PFSK-1 (cell line): ENCODE data around the gene TTC3.

Source experiments
- FOXP2 ChIP-seq: optimal IDR thresholded peaks from 2 replicates; pipeline ENCODE3; 2011; ENCODE audit warnings: borderline replicate concordance, control low read depth, inconsistent platforms; ENCODE audit not compliant: insufficient read depth; ENCODE audit errors: extremely low read length, extremely low read depth
- POLR2AphosphoS5 ChIP-seq: IDR thresholded peaks from 2 replicates; pipeline ENCODE4 v1.6.1; 2012; ENCODE audit warnings: low read depth, mild to moderate bottlenecking, control low read depth, low read length, moderate library complexity
- SIN3A ChIP-seq: IDR thresholded peaks from 2 replicates; pipeline ENCODE4 v1.6.1; 2012; ENCODE audit warnings: mild to moderate bottlenecking, low read length, moderate library complexity, borderline replicate concordance; ENCODE audit not compliant: insufficient read depth
- TAF1 ChIP-seq: IDR thresholded peaks from 2 replicates; pipeline ENCODE4 v1.6.1; 2012; ENCODE audit warnings: low read length, control low read depth, borderline replicate concordance; ENCODE audit not compliant: insufficient read depth
- TF ChIP-seq, protein P1 (sequence below), 2 experiments: IDR thresholded peaks; 2 replicates each; pipeline versions ENCODE4 v1.6.1 to v1.8.0; 2011 to 2012; ENCODE audit warnings: low read depth in 2 of 2, low read length in 2 of 2, control low read depth in 1 of 2, inconsistent platforms in 1 of 2, mild to moderate bottlenecking in 1 of 2, moderate library complexity in 1 of 2; ENCODE audit not compliant: insufficient read depth in 1 of 2

The TTC3 gene

DNA sequence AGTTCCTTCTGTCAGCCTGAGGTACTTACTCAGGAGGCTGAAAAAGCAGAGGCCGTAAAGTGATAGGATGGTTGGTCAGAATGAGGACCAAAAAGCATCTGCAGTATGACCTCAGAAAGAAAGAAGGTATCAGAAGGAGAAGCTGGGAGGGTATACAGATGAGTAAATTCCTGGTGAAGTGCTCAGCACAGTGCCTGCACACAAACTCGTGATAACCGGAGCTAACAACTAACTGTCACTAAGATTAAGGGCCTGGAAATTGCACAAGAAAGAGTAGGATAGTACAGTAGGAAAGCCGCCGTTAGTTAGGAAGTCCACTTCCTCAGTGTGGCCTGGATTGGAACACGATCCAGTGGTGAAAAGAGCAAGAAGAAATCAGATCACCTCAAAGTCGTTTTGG, 131.5 kb downstream of the TTC3 start:
- TF ChIP-seq, protein P1, sequence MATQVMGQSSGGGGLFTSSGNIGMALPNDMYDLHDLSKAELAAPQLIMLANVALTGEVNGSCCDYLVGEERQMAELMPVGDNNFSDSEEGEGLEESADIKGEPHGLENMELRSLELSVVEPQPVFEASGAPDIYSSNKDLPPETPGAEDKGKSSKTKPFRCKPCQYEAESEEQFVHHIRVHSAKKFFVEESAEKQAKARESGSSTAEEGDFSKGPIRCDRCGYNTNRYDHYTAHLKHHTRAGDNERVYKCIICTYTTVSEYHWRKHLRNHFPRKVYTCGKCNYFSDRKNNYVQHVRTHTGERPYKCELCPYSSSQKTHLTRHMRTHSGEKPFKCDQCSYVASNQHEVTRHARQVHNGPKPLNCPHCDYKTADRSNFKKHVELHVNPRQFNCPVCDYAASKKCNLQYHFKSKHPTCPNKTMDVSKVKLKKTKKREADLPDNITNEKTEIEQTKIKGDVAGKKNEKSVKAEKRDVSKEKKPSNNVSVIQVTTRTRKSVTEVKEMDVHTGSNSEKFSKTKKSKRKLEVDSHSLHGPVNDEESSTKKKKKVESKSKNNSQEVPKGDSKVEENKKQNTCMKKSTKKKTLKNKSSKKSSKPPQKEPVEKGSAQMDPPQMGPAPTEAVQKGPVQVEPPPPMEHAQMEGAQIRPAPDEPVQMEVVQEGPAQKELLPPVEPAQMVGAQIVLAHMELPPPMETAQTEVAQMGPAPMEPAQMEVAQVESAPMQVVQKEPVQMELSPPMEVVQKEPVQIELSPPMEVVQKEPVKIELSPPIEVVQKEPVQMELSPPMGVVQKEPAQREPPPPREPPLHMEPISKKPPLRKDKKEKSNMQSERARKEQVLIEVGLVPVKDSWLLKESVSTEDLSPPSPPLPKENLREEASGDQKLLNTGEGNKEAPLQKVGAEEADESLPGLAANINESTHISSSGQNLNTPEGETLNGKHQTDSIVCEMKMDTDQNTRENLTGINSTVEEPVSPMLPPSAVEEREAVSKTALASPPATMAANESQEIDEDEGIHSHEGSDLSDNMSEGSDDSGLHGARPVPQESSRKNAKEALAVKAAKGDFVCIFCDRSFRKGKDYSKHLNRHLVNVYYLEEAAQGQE (IDR thresholded peaks at IDR 0.05; ENCODE audit: insufficient read depth in 1 of 2, low read depth in 2 of 2, low read length in 2 of 2), result no peak
- TF ChIP-seq SIN3A (no peak), TAF1 (no peak), FOXP2 (no peak), POLR2AphosphoS5 (no peak)

DNA sequence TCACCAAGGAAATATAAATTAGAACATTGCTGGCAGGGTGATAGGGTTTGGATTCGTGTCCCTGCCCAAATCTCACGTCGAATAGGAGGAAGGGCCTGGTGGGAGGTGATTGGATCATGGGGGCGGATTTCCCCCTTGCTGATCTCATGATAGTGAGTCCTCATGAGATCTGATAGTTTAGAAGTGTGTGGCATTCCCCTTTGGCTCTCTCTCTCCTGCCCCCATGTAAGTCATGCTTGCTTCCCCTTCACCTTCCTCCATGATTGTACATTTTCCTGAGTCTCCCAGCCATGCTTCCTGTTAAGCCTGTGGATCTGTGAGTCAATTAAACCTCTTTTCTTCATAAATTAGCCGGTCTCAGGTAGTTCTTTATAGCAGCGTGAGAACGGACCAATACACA, 133.4 kb downstream of the TTC3 start:
- TF ChIP-seq, protein P1 (IDR thresholded peaks at IDR 0.05; ENCODE audit: insufficient read depth in 1 of 2, low read depth in 2 of 2, low read length in 2 of 2), result no peak
- TF ChIP-seq FOXP2 (no peak), SIN3A (no peak), TAF1 (no peak)

DNA sequence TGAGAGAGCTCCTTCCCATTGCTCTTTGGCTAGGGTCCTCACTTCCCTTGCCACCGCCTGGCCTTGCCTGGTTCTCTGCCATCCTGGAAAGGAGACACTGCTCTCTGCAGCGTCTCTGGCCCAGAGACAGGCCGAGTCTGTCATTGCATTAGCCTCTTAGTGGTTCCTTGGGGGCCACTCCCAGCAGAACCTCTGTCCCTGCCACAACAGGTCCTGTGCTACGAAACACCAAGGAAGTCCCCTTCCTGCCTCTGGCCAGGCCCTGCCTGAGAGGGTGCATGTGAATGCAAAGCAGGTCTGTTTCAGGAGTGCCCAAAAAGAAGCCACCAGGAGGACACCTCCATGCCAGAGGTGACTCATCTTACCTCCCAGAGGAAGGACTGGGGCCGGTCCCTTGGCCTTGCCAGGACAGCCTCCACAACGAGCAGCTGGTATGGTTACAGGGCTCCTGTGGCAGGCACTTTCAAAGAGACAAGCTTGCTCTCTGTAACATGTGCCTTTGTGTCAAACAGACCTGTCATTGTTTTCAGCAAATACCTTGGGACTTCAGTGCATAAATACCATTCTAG, 134.5 kb downstream of the TTC3 start:
- TF ChIP-seq TAF1, result no peak
- no peak for TF ChIP-seq SIN3A
- TF ChIP-seq, protein P1 (IDR thresholded peaks at IDR 0.05; ENCODE audit: insufficient read depth in 1 of 2, low read depth in 2 of 2, low read length in 2 of 2), result no peak
- no peak for TF ChIP-seq POLR2AphosphoS5
- TF ChIP-seq FOXP2, result no peak

DNA sequence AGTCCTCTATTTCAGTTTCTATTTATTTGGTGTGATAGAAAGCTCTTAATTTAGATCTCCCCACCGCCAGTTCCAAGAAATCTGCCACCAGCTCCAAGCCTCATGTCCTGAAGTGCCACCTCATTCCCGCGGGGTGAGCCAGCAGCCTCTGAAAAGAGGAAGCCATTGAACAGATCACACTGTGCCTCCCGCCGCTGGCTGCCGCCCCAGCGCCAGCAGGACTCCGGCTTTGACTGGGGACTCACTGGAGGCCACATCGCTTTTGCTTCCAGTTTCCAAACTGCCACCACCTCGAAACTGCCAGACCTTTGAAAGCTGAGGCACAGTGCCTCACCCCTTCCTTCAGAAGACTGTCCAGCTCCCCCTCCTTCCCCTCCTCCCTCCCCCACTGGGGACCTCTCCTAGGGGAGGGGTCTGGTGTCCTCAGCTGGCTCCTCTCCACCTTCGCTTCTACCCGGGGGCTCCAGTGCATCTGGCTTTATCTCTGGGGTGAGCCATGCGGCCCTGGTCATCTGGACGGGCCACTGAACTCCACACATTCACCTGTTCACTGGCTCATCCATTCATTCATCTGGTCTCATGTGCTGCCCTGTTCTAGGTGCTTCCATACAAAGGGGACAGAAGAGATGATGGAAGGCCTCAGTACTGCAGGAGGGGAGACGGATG, 135.1 kb downstream of the TTC3 start:
- TF ChIP-seq SIN3A (no peak), TAF1 (no peak), FOXP2 (no peak), POLR2AphosphoS5 (no peak)
- TF ChIP-seq, protein P1 (IDR thresholded peaks at IDR 0.05; ENCODE audit: insufficient read depth in 1 of 2, low read depth in 2 of 2, low read length in 2 of 2), result no peak
